Smooth muscle cell (in vitro differentiated cells): Measurements from ENCODE around the gene UFSP2. TPM values are rescaled to one million over a fixed set of nuclear protein-coding genes. Genes with fewer than 3 reads are reported as not detected.

Experiments
- DNase-seq: peaks from one replicate; lab custom pipeline; 2025; ENCODE audit not compliant: unreplicated experiment; lab: John Stamatoyannopoulos, UW
- H2AFZ ChIP-seq: fragments of 200-600 bp; sonication (generic); 2 replicates; pipeline ENCODE4 v1.6.0; 2016; ENCODE audit warnings: antibody characterized with exemption, low read depth, mild to moderate bottlenecking
- H3F3A ChIP-seq: fragments of 200-600 bp; sonication (generic); 2 replicates; pipeline ENCODE4 v1.6.0; 2017; ENCODE audit warnings: antibody characterized with exemption, low read depth
- H3K27ac ChIP-seq: fragments of 200-600 bp; sonication (generic); 2 replicates; pipeline ENCODE4 v1.5.1; 2016; ENCODE audit warnings: low read depth, mild to moderate bottlenecking
- H3K27me3 ChIP-seq: fragments of 200-600 bp; sonication (generic); 2 replicates; pipeline ENCODE4 v1.6.1; 2016; ENCODE audit warnings: low read depth, mild to moderate bottlenecking
- H3K36me3 ChIP-seq: fragments of 200-600 bp; sonication (generic); 2 replicates; pipeline ENCODE4 v1.5.1; 2016; ENCODE audit warnings: low read depth
- H3K4me1 ChIP-seq: fragments of 200-600 bp; sonication (generic); 2 replicates; pipeline ENCODE4 v1.5.1; 2016; ENCODE audit warnings: low read depth
- H3K4me2 ChIP-seq: fragments of 200-600 bp; sonication (generic); 2 replicates; pipeline ENCODE4 v1.6.0; 2016; ENCODE audit warnings: mild to moderate bottlenecking
- H3K4me3 ChIP-seq: fragments of 200-600 bp; sonication (generic); 2 replicates; pipeline ENCODE4 v1.5.1; 2016; ENCODE audit warnings: mild to moderate bottlenecking
- H3K79me2 ChIP-seq: fragments of 200-600 bp; sonication (generic); 2 replicates; pipeline ENCODE4 v1.6.0; 2016; ENCODE audit warnings: low read depth, mild to moderate bottlenecking
- H3K9ac ChIP-seq: fragments of 200-600 bp; sonication (generic); 2 replicates; pipeline ENCODE4 v1.6.0; 2016; ENCODE audit warnings: low read depth
- H3K9me3 ChIP-seq: fragments of 200-600 bp; sonication (generic); replicated peaks from 2 replicates; pipeline ENCODE4 v1.5.1; 2016; ENCODE audit warnings: low read depth
- H4K20me1 ChIP-seq: fragments of 200-600 bp; sonication (generic); 2 replicates; pipeline ENCODE4 v1.6.0; 2016; ENCODE audit warnings: low read depth
- WGBS: methylation state at CpG from one replicate; pipeline ENCODE4 v1.1.7; 2016; ENCODE audit warnings: low lambda C conversion rate; 5-methylcytosine and 5-hydroxymethylcytosine counted together
- polyA plus RNA-seq: library from polyadenylated mRNA; unstranded; fragments of >200 nt; fragmentation: Nextera tagmentation; extraction: Ambion mirVana; gene quantifications from 2 replicates; pipeline ENCODE4 v1.2.1, GENCODE V29; 2016
- total RNA-seq: library from RNA; depleted of rRNA; stranded (reverse); fragments of >200 nt; gene quantifications from 2 replicates; pipeline ENCODE4 v1.2.3, GENCODE V29; 2014
- TF ChIP-seq, protein P1 (sequence below): fragments of 200-600 bp; sonication (generic); IDR thresholded peaks from 2 replicates; pipeline ENCODE4 v1.5.1; 2017; ENCODE audit warnings: borderline replicate concordance, mild to moderate bottlenecking, antibody characterized with exemption; ENCODE audit not compliant: insufficient read depth, poor library complexity, severe bottlenecking

UFSP2 gene
- total and polyA plus RNA-seq, 2 experiments from 2014 or later = 36.6 to 65.0 TPM

GRCh38 chr4:185465707-185466106 is 39.9 kb upstream of the UFSP2 start:
- no peak overlapping the region for H3K27ac ChIP-seq
- H3K4me2 ChIP-seq = no peak overlapping the region
- H3F3A ChIP-seq = no peaks in the 10 kb centered on the region
- H3K9ac ChIP-seq = no peak overlapping the region
- no peaks in the 10 kb centered on the region for H3K79me2 ChIP-seq
- H3K27me3 ChIP-seq = no peaks in the 10 kb centered on the region
- H4K20me1 ChIP-seq = no peaks in the 10 kb centered on the region
- H2AFZ ChIP-seq = no peak overlapping the region
- DNase-seq = no peak
- H3K36me3 ChIP-seq = no peaks in the 10 kb centered on the region
- no peaks in the 10 kb centered on the region for H3K9me3 ChIP-seq
- no peaks in the 10 kb centered on the region for H3K4me1 ChIP-seq
- 93% methylated on average over 3 of the region's 3 CpGs for WGBS
- H3K4me3 ChIP-seq = no peak overlapping the region
- TF ChIP-seq, protein P1, sequence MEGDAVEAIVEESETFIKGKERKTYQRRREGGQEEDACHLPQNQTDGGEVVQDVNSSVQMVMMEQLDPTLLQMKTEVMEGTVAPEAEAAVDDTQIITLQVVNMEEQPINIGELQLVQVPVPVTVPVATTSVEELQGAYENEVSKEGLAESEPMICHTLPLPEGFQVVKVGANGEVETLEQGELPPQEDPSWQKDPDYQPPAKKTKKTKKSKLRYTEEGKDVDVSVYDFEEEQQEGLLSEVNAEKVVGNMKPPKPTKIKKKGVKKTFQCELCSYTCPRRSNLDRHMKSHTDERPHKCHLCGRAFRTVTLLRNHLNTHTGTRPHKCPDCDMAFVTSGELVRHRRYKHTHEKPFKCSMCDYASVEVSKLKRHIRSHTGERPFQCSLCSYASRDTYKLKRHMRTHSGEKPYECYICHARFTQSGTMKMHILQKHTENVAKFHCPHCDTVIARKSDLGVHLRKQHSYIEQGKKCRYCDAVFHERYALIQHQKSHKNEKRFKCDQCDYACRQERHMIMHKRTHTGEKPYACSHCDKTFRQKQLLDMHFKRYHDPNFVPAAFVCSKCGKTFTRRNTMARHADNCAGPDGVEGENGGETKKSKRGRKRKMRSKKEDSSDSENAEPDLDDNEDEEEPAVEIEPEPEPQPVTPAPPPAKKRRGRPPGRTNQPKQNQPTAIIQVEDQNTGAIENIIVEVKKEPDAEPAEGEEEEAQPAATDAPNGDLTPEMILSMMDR = no peak

DNA sequence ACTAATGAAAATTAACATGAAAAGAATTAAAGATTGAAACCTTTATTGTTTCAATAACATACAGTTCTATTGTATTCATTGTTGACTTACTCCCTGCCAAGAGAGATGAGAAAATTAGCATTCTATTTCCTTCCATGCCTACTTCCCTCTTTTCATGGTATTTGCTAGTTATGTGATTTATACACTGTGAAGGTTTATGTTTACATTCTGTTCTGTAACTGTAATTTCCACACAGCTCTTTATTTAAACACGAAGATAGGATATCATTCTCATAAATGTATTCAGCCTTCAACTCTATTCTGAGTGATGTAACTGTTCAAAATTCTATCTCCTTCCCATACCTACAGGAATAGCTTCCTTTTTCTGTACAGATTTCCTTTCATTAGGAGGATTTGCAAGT is 39.1 kb upstream of the UFSP2 start:
- H2AFZ ChIP-seq = no peak overlapping the region

GRCh38 chr4:185464183-185464582 is 38.4 kb upstream of the UFSP2 start:
- Histone ChIP-seq H3K9ac (no peak overlapping the region), H2AFZ (no peak overlapping the region), H3K36me3 (no peaks in the 10 kb centered on the region), H3K9me3 (no peaks in the 10 kb centered on the region), H3K27ac (no peak overlapping the region), H3K4me2 (no peak overlapping the region), H3K4me1 (no peaks in the 10 kb centered on the region), H3K27me3 (no peaks in the 10 kb centered on the region), H3K4me3 (no peak overlapping the region), H3F3A (no peaks in the 10 kb centered on the region), H4K20me1 (no peaks in the 10 kb centered on the region), H3K79me2 (no peaks in the 10 kb centered on the region)
- no peak for DNase-seq
- WGBS = 70% methylated on average over 6 of the region's 6 CpGs
- TF ChIP-seq, protein P1 = no peak

More for the DNA sequence above, 39.1 kb upstream of the UFSP2 start:
- TF ChIP-seq, protein P1 = no peak
- 62% methylated on average over 1 of the region's 1 CpG for WGBS
- Histone ChIP-seq H3K4me1 (no peaks in the 10 kb centered on the region), H3K27me3 (no peaks in the 10 kb centered on the region), H3K9ac (no peak overlapping the region), H3K9me3 (no peaks in the 10 kb centered on the region), H3F3A (no peaks in the 10 kb centered on the region), H3K4me3 (no peak overlapping the region), H3K4me2 (no peak overlapping the region), H3K79me2 (no peaks in the 10 kb centered on the region), H3K27ac (no peak overlapping the region), H3K36me3 (no peaks in the 10 kb centered on the region), H4K20me1 (no peaks in the 10 kb centered on the region)
- DNase-seq = no peak

DNA sequence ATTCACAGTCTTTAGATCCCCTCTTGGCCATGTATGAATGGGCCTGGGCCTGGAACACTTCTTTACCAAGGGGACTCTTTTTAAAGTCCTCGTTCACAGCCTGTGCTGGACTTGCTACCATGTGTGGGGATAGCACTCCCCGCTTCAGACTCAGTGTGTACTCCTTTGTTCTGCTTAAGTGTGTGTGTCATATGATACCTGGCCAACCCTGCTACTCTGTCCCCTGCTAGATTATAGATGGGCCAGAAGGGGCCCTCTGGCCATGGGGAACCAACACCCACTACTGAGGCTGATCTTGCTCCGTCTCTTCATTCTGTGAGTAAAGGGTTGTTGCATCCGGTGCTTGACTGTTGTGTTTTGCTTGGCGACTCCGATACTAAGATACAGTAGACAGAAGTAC is 37.8 kb upstream of the UFSP2 start:
- H3K9ac ChIP-seq = no peak overlapping the region
- H3K79me2 ChIP-seq = no peaks in the 10 kb centered on the region
- H3K27me3 ChIP-seq = no peaks in the 10 kb centered on the region
- H3K36me3 ChIP-seq = no peaks in the 10 kb centered on the region
- no peaks in the 10 kb centered on the region for H4K20me1 ChIP-seq
- TF ChIP-seq, protein P1 = no peak
- H3K27ac ChIP-seq = no peak overlapping the region
- no peak for DNase-seq
- H3K4me3 ChIP-seq = no peak overlapping the region
- no peaks in the 10 kb centered on the region for H3K4me1 ChIP-seq
- H3K9me3 ChIP-seq = no peaks in the 10 kb centered on the region
- no peak overlapping the region for H3K4me2 ChIP-seq
- H3F3A ChIP-seq = no peaks in the 10 kb centered on the region
- 90% methylated on average over 6 of the region's 6 CpGs for WGBS
- no peak overlapping the region for H2AFZ ChIP-seq
